ENCODE data around the gene AJUBA.

The AJUBA gene

DNA sequence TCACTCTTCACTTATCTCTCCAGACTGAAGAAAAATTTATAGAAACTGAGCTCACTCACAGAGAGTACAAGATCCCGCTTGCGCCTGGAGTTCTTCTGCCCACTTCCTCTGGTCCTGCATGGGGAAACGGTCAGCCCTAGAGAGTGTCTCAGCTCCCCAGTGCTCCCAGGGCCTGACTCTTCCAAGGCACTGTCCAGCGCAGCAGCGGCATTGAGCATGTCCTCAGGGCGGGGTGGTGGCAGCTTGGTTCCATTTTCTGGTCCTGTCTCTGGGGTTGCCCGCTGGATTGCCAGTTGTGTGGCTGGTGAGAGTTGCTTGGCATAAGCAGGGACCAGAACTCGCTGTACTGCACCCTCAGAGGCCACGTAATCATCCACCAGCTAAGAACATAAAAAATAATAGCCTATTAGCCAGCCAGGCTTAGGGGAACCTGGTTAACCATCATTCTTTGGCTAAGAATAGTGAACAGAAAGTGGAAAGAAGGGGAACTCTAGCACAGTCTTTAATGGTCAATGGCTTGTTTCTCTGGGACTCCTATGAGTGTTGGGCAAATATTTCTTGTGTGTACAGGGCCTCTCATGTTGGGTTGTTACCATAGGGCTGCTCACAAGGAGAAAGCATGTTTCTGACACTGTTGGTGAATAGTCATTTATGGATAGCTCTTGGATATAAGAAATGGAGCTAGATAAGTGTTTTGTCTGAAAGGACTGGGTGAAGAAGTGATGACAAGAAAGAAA, 13.7 kb upstream of the AJUBA start:
- Histone ChIP-seq H3K27me3 (replicated peaks; ENCODE audit: control insufficient read depth, insufficient read depth, low read length, poor library complexity, severe bottlenecking) (no peaks in the 10 kb centered on the region), H3K4me1 (ENCODE audit: control insufficient read depth, insufficient read depth, low read length, poor library complexity, severe bottlenecking) (no peaks in the 10 kb centered on the region), H3K36me3 (ENCODE audit: control insufficient read depth, insufficient read depth, low read length) (no peaks in the 10 kb centered on the region), H3K4me3 (ENCODE audit: insufficient read depth, low read depth, low read length, poor library complexity, severe bottlenecking) (no peak overlapping the region), H3K27ac (ENCODE audit: insufficient read depth, low read length, poor library complexity, severe bottlenecking) (no peak overlapping the region), H3K9me3 (ENCODE audit: control insufficient read depth, low read length) (no peaks in the 10 kb centered on the region)
- no peak for DNase-seq

DNA sequence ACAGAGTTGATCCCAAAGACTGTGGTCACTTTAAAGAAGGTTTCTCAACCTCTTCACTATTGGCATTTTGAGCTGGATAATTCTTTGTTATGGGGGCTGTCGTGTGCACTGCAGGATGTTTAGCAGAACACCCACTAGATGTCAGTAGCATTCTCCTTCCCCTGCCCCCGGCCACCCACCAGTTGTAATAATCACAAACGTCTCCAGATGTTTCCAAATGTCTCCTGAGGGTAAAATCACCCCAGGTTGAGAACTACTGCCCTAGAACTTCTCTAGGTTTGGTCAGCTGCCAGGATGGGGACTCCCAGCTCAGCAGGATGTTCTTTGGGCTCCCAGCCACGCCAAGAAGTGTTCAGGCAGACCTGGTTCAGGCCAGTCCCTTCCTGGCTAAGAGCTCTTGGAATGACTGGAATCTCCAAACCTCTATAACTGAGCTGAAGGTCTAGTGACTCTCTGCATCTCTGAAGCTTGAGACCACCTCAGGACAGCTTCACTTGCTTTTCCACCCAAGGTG, 12.5 kb upstream of the AJUBA start:
- H3K9me3 ChIP-seq (ENCODE audit: control insufficient read depth, low read length) = no peaks in the 10 kb centered on the region
- H3K36me3 ChIP-seq (ENCODE audit: control insufficient read depth, insufficient read depth, low read length) = no peaks in the 10 kb centered on the region
- no peak overlapping the region for H3K27ac ChIP-seq (ENCODE audit: insufficient read depth, low read length, poor library complexity, severe bottlenecking)
- H3K4me1 ChIP-seq (ENCODE audit: control insufficient read depth, insufficient read depth, low read length, poor library complexity, severe bottlenecking) = no peaks in the 10 kb centered on the region
- H3K27me3 ChIP-seq (replicated peaks; ENCODE audit: control insufficient read depth, insufficient read depth, low read length, poor library complexity, severe bottlenecking) = no peaks in the 10 kb centered on the region
- DNase-seq = no peak
- H3K4me3 ChIP-seq (ENCODE audit: insufficient read depth, low read depth, low read length, poor library complexity, severe bottlenecking) = no peak overlapping the region

GRCh38 chr14:22993517-22993916, 11.2 kb upstream of the AJUBA start:
- Histone ChIP-seq H3K36me3 (ENCODE audit: control insufficient read depth, insufficient read depth, low read length) (no peaks in the 10 kb centered on the region), H3K4me3 (ENCODE audit: insufficient read depth, low read depth, low read length, poor library complexity, severe bottlenecking) (no peak overlapping the region), H3K27me3 (replicated peaks; ENCODE audit: control insufficient read depth, insufficient read depth, low read length, poor library complexity, severe bottlenecking) (no peaks in the 10 kb centered on the region), H3K4me1 (ENCODE audit: control insufficient read depth, insufficient read depth, low read length, poor library complexity, severe bottlenecking) (no peaks in the 10 kb centered on the region), H3K9me3 (ENCODE audit: control insufficient read depth, low read length) (no peaks in the 10 kb centered on the region), H3K27ac (ENCODE audit: insufficient read depth, low read length, poor library complexity, severe bottlenecking) (no peak overlapping the region)
- DNase-seq = no peak

DNA sequence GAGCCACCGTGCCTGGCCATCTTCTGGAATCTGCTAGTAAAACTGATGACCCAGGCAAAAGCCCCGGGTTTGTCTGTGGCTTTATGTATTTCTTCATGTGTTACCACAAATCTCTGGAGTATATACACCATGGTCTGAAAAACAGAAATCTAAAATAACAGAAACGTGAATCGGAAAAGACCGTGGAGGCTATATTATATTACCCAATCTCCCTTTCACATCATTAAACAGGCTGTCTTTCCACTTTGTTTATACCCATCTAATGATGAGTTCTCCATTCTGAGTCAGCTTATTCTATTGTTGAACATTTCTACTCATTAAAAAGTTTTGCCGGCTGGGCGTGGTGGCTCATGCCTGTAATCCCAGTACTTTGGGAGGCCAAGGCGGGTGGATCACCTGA, 9.5 kb upstream of the AJUBA start:
- Histone ChIP-seq H3K27me3 (replicated peaks; ENCODE audit: control insufficient read depth, insufficient read depth, low read length, poor library complexity, severe bottlenecking) (no peaks in the 10 kb centered on the region), H3K36me3 (ENCODE audit: control insufficient read depth, insufficient read depth, low read length) (no peaks in the 10 kb centered on the region), H3K27ac (ENCODE audit: insufficient read depth, low read length, poor library complexity, severe bottlenecking) (no peak overlapping the region), H3K4me3 (ENCODE audit: insufficient read depth, low read depth, low read length, poor library complexity, severe bottlenecking) (no peak overlapping the region), H3K9me3 (ENCODE audit: control insufficient read depth, low read length) (no peaks in the 10 kb centered on the region), H3K4me1 (ENCODE audit: control insufficient read depth, insufficient read depth, low read length, poor library complexity, severe bottlenecking) (no peaks in the 10 kb centered on the region)
- no peak for DNase-seq

DNA sequence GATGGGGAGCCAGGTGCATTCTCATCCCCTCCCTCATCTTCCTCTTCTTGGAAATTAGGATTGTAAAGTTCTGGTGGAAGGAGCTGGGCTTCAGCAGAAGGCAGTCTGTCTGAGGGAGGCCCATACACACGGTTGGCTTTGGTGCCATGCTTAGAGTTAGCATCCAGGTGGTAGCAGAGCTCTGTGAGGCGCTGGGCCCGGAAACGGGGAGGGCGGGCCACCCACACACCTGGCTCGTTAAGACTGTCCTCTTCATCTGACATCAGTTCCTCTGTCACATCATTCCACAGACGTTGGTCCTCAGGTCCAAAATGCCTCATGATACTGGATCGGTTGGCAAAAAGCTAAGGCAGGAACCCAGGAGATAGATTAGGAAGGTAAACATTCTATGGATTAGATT, 4.9 kb upstream of the AJUBA start:
- Histone ChIP-seq H3K9me3 (ENCODE audit: control insufficient read depth, low read length) (no peaks in the 10 kb centered on the region), H3K27ac (ENCODE audit: insufficient read depth, low read length, poor library complexity, severe bottlenecking) (no peak overlapping the region), H3K36me3 (ENCODE audit: control insufficient read depth, insufficient read depth, low read length) (no peaks in the 10 kb centered on the region), H3K27me3 (replicated peaks; ENCODE audit: control insufficient read depth, insufficient read depth, low read length, poor library complexity, severe bottlenecking) (no peaks in the 10 kb centered on the region), H3K4me3 (ENCODE audit: insufficient read depth, low read depth, low read length, poor library complexity, severe bottlenecking) (no peak overlapping the region), H3K4me1 (ENCODE audit: control insufficient read depth, insufficient read depth, low read length, poor library complexity, severe bottlenecking) (peaks cover 5% of the 10 kb centered on the region)
- DNase-seq = no peak

DNA sequence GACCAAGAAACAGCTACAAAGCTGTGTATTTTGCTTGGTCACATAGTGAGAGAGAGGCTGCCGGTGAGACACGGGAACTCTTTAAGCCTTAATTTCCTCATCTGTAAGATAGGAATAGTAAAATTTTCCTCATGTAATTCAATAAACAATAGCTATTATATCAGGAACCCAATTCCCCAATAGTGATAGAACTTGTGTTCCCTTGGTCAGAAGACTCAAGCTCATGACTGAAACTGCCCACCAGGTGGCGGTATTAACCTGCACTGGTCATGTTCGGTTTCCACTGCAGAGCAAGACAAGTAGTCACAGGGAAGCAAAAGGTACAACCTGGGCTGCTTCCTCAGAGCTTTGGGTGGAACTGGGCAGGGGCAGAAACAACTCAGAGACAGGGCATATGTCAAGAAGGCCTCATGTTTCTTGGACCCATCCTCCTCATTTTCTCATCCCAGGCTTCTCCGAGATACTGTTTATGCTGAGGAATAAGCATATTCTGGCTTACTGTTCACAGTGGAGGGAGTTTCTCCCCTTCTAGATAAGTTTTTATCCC, 4.2 kb upstream of the AJUBA start:
- no peaks in the 10 kb centered on the region for H3K9me3 ChIP-seq (ENCODE audit: control insufficient read depth, low read length)
- H3K27me3 ChIP-seq (replicated peaks; ENCODE audit: control insufficient read depth, insufficient read depth, low read length, poor library complexity, severe bottlenecking) = no peaks in the 10 kb centered on the region
- no peak overlapping the region for H3K4me3 ChIP-seq (ENCODE audit: insufficient read depth, low read depth, low read length, poor library complexity, severe bottlenecking)
- H3K36me3 ChIP-seq (ENCODE audit: control insufficient read depth, insufficient read depth, low read length) = no peaks in the 10 kb centered on the region
- peak; percentile 70 to 79 (median 71) for DNase-seq
- H3K27ac ChIP-seq (ENCODE audit: insufficient read depth, low read length, poor library complexity, severe bottlenecking) = no peak overlapping the region
- H3K4me1 ChIP-seq (ENCODE audit: control insufficient read depth, insufficient read depth, low read length, poor library complexity, severe bottlenecking) = peaks cover 12% of the 10 kb centered on the region

DNA sequence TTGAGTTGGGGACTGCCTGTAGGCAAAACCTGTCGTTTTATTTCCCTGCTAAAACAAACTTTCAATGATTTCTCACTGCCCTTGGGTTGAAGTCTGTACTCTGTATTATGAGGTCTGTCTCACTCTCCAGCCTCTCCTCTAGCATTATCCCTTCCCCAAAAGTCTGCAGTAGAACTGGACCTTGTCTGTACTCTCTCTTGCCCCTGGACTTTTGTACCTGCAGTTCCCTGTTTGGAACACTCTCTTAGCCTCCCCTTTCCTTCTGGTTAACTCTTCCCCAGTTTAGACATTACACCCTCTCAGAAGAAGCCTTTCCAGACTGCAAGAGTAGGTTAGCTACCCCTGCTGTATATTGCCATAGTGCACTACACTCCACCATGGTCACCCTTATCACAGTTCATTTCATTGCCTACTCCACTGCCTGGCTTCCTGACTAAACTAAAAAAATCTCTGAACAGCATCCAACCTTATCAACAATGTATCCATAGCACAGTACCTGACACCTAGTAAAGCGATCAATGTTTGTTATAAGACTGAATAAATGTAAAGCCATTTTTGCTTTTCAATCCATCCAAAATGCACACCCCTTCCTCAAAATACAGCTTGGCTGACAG, 3.6 kb upstream of the AJUBA start:
- Histone ChIP-seq H3K4me3 (ENCODE audit: insufficient read depth, low read depth, low read length, poor library complexity, severe bottlenecking) (no peak overlapping the region), H3K27me3 (replicated peaks; ENCODE audit: control insufficient read depth, insufficient read depth, low read length, poor library complexity, severe bottlenecking) (no peaks in the 10 kb centered on the region), H3K27ac (ENCODE audit: insufficient read depth, low read length, poor library complexity, severe bottlenecking) (no peak overlapping the region), H3K9me3 (ENCODE audit: control insufficient read depth, low read length) (no peaks in the 10 kb centered on the region), H3K36me3 (ENCODE audit: control insufficient read depth, insufficient read depth, low read length) (no peaks in the 10 kb centered on the region), H3K4me1 (ENCODE audit: control insufficient read depth, insufficient read depth, low read length, poor library complexity, severe bottlenecking) (peaks cover 18% of the 10 kb centered on the region)
- no peak for DNase-seq

DNA sequence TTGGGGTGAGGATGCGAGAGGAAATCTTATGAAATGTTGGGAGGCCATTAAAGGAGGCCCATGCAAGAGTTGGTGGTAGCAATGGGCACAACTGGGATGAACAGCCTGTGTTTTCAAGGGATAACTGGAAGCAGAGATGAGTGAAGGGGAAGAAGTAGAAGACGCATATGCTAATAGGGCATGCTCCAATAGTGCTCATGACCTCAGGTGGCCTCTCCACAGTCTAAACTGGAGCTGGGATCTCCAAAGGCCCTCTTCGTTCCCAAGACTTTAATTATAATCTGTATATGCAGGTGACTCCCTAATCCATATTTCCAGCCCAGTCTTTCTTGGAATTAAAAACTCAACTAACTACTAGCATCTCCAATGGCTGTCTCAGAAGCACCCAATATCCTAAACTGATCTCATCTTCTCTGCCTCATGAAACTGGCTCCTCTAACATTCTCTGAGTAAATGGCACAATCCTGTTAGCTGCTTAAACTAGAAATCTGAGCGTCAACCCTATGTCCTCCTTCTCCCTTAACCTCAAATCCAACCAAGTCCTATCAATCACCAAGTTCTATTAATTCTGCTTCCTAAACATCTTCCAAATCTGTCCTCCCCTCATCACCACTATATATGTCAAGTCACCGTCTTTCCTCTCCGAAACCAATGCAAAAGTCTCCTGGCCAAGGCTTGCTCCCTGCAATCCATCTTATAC, 2.8 kb upstream of the AJUBA start:
- DNase-seq = no peak
- Histone ChIP-seq H3K36me3 (ENCODE audit: control insufficient read depth, insufficient read depth, low read length) (no peaks in the 10 kb centered on the region), H3K9me3 (ENCODE audit: control insufficient read depth, low read length) (no peaks in the 10 kb centered on the region), H3K4me1 (ENCODE audit: control insufficient read depth, insufficient read depth, low read length, poor library complexity, severe bottlenecking) (peaks cover 22% of the 10 kb centered on the region), H3K27me3 (replicated peaks; ENCODE audit: control insufficient read depth, insufficient read depth, low read length, poor library complexity, severe bottlenecking) (no peaks in the 10 kb centered on the region), H3K27ac (ENCODE audit: insufficient read depth, low read length, poor library complexity, severe bottlenecking) (no peak overlapping the region), H3K4me3 (ENCODE audit: insufficient read depth, low read depth, low read length, poor library complexity, severe bottlenecking) (no peak overlapping the region)

DNA sequence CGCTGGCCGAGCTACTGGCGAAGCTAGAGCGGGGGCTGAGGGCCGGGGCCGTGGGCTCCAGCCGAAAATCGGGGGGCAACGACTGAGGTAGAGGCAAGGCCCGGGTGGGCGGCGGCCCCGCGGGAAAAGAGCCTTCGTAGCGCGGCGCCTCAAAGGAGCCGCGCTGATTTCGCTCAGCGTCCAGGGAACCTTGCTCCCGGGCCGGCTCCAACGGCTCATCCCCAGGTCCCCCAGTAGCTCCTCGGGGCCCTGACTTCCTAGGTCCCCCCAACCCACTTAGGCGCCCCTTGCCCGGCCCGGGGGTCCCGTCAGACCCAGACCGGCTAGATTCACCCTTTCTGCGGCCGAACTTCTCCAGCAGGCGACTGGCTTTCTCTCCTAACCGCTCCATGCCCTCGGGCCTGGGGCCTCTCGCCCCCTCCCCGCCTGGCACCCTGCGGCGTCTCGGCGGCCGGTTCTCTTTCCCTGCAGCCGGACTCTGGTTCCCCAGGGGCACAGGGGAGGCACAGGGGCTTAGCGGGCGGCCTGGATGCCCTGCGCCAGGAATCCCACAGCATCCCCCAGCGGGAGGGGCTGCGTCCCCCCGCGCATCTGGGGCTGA, 375 bp downstream of the AJUBA start:
- Histone ChIP-seq H3K36me3 (ENCODE audit: control insufficient read depth, insufficient read depth, low read length) (no peaks in the 10 kb centered on the region), H3K27ac (ENCODE audit: insufficient read depth, low read length, poor library complexity, severe bottlenecking) (no peak overlapping the region)

More for the DNA sequence above, 375 bp downstream of the AJUBA start:
- H3K27me3 ChIP-seq (replicated peaks; ENCODE audit: control insufficient read depth, insufficient read depth, low read length, poor library complexity, severe bottlenecking) = no peaks in the 10 kb centered on the region
- H3K4me1 ChIP-seq (ENCODE audit: control insufficient read depth, insufficient read depth, low read length, poor library complexity, severe bottlenecking) = peaks cover 22% of the 10 kb centered on the region
- no peaks in the 10 kb centered on the region for H3K9me3 ChIP-seq (ENCODE audit: control insufficient read depth, low read length)
- H3K4me3 ChIP-seq (ENCODE audit: insufficient read depth, low read depth, low read length, poor library complexity, severe bottlenecking) = peak overlapping the region; percentile 72
- DNase-seq = no peak
